ENCODE data around the gene TMCC2. TPM values are rescaled to one million over a fixed set of nuclear protein-coding genes. Genes with fewer than 3 reads are reported as not detected.

TMCC2 gene
- polyA plus RNA-seq, 3 donors, result 0.16 to 0.27 TPM; not detected in 1

DNA sequence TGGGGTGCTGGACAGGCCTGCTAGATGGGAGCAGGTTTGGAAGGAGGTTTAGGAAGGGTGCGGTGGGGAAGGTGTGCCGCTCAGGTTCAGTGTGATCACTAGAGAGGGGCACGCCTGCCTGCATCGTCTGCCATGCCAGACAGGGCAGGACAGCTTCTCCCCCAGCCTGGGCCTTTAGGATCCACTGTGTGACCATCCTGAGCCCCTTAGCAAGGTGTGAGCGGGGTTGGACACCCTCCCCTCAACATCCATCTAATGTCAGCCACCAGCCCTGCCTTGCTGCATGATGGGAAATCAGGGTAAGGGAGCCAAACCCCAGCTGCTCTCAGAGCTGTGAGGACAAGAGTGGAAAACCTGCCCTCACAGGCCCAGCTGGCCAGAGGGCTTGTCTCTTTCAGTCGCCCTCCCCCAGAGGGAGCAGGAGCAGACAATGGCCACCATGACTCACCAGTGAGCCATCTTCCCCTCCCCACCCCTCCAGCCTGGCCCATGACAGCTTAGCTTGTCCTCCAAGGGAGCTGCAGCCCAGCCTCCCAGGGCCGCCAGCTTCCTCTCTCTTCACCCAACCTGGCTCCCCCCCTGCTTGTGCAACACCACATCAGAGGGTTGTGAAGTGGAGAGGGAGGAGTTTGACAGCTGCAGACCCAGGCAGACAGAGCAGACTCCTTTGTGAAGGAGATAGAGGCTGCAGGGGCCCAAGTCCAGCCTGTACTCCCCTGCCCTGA, 56.8 kb downstream of the TMCC2 start:
- H3K36me3 ChIP-seq (replicated peaks in 1 of 2; ENCODE audit: control insufficient read depth in 1 of 2, insufficient read depth in 2 of 2, low read length in 2 of 2), result no peaks in the 10 kb centered on the region
- H3K9me3 ChIP-seq (replicated peaks in 1 of 2; ENCODE audit: control insufficient read depth in 1 of 2, insufficient read depth in 1 of 2, low read length in 2 of 2), result no peaks in the 10 kb centered on the region
- Mint-ChIP-seq H3K9me3 (peaks cover 0 to 3% (median 0%) of the 10 kb centered on the region in 7 donors), H3K27me3 (ENCODE audit: low read depth in 3 of 3) (peaks cover 1 to 7% (median 2%) of the 10 kb centered on the region in 3 donors), H3K27ac (peak overlapping the region; percentile 96 to 99 (median 98)), H3K36me3 (peaks cover 0 to 2% of the 10 kb centered on the region in 2 donors), H3K4me3 (peak overlapping the region; percentile 52 to 73), H3K4me1 (peaks cover 67% of the 10 kb centered on the region)
- peaks cover 61 to 63% of the 10 kb centered on the region in 2 donors for H3K4me1 ChIP-seq (ENCODE audit: control insufficient read depth in 1 of 2, insufficient read depth in 2 of 2, low read length in 2 of 2)
- TF ChIP-seq, protein P1, sequence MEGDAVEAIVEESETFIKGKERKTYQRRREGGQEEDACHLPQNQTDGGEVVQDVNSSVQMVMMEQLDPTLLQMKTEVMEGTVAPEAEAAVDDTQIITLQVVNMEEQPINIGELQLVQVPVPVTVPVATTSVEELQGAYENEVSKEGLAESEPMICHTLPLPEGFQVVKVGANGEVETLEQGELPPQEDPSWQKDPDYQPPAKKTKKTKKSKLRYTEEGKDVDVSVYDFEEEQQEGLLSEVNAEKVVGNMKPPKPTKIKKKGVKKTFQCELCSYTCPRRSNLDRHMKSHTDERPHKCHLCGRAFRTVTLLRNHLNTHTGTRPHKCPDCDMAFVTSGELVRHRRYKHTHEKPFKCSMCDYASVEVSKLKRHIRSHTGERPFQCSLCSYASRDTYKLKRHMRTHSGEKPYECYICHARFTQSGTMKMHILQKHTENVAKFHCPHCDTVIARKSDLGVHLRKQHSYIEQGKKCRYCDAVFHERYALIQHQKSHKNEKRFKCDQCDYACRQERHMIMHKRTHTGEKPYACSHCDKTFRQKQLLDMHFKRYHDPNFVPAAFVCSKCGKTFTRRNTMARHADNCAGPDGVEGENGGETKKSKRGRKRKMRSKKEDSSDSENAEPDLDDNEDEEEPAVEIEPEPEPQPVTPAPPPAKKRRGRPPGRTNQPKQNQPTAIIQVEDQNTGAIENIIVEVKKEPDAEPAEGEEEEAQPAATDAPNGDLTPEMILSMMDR (IDR thresholded peaks at IDR 0.05), result peak; percentile 6
- H3K79me2 ChIP-seq (ENCODE audit: insufficient read depth, low read length), result peaks cover 5% of the 10 kb centered on the region
- 88% methylated on average over 4 of the region's 7 CpGs for WGBS (ENCODE audit: insufficient coverage)
- H2AFZ ChIP-seq (ENCODE audit: insufficient read depth, low read depth, low read length, poor library complexity, severe bottlenecking), result peak overlapping the region; percentile 57
- peak overlapping the region; percentile 61 for H3K9ac ChIP-seq (ENCODE audit: insufficient read depth, low read length, poor library complexity, severe bottlenecking)
- DNase-seq, result peak; percentile 99
- no peaks in the 10 kb centered on the region for H4K20me1 ChIP-seq (ENCODE audit: insufficient read depth, low read length)
- H3K4me3 ChIP-seq (replicated peaks in 1 of 3; ENCODE audit: low read depth in 2 of 3, low read length in 3 of 3), result peak overlapping the region in 1 of 3 experiments; percentile 64
- peak overlapping the region; percentile 67 for H3K4me2 ChIP-seq (replicated peaks; ENCODE audit: extremely low read depth, low read length, poor library complexity, severe bottlenecking)
- H3K27me3 ChIP-seq (ENCODE audit: control insufficient read depth in 2 of 2, insufficient read depth in 2 of 2, low read length in 2 of 2), result no peaks in the 10 kb centered on the region
- intact Hi-C loops (cut with micrococcal nuclease), result loop anchor here (2.0 to 5.0 kb wide), 2 partner anchors 34 to 38 kb away; partner anchors contain the start of gene NUAK2 (in 1 of the 2)
- H3K27ac ChIP-seq (ENCODE audit: low read depth in 1 of 2, low read length in 2 of 2), result peak overlapping the region; percentile 81 to 93

DNA sequence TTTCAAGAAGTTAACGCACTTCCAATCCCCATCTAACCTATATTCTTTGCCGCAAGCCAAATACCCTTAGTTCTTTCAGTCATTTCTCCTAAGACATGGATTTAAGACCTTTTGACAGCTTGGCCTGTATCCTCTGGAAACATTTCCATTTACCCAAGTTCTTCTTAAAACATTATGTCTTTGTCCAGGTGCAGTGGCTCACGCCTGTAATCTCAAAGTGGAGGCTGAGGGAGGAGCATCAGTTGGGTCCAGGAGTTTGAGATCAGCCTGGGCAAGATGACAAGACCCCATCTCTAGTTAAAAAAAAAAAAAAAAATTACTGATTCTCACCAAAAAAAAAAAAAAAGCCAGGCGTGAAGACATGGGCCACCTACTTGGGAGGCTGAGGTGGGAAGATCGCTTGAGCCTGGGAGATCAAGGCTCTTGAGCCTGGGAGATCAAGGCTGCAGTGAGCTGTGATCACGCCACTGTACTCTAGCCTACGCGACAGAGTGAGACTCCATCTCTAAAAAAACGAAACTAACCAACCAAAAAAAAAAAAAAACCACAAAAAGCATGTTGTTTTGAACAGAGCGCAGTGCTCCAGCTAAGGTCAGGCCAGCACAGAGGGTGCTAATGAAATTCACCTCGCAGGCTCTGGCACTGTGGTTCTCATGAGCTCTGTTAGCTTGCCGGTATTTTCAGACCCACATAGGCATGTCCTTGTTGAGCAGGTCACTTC, 57.8 kb downstream of the TMCC2 start:
- Histone ChIP-seq H3K4me1 (ENCODE audit: control insufficient read depth in 1 of 2, insufficient read depth in 2 of 2, low read length in 2 of 2) (peaks cover 61 to 66% of the 10 kb centered on the region in 2 donors), H3K4me2 (replicated peaks; ENCODE audit: extremely low read depth, low read length, poor library complexity, severe bottlenecking) (peak overlapping the region; percentile 67), H3K9me3 (replicated peaks in 1 of 2; ENCODE audit: control insufficient read depth in 1 of 2, insufficient read depth in 1 of 2, low read length in 2 of 2) (no peaks in the 10 kb centered on the region), H3K27me3 (ENCODE audit: control insufficient read depth in 2 of 2, insufficient read depth in 2 of 2, low read length in 2 of 2) (no peaks in the 10 kb centered on the region), H4K20me1 (ENCODE audit: insufficient read depth, low read length) (no peaks in the 10 kb centered on the region), H3K4me3 (replicated peaks in 1 of 3; ENCODE audit: low read depth in 2 of 3, low read length in 3 of 3) (peak overlapping the region in 1 of 3 experiments; percentile 64), H3K27ac (ENCODE audit: low read depth in 1 of 2, low read length in 2 of 2) (peak overlapping the region; percentile 81 to 93), H2AFZ (ENCODE audit: insufficient read depth, low read depth, low read length, poor library complexity, severe bottlenecking) (peak overlapping the region; percentile 18), H3K36me3 (replicated peaks in 1 of 2; ENCODE audit: control insufficient read depth in 1 of 2, insufficient read depth in 2 of 2, low read length in 2 of 2) (no peaks in the 10 kb centered on the region), H3K9ac (ENCODE audit: insufficient read depth, low read length, poor library complexity, severe bottlenecking) (peak overlapping the region; percentile 15), H3K79me2 (ENCODE audit: insufficient read depth, low read length) (peaks cover 5% of the 10 kb centered on the region)
- TF ChIP-seq, protein P1 (IDR thresholded peaks at IDR 0.05), result no peak
- Mint-ChIP-seq H3K9me3 (peaks cover 0 to 3% (median 0%) of the 10 kb centered on the region in 7 donors), H3K27ac (peak overlapping the region; percentile 96 to 99 (median 98)), H3K4me3 (peak overlapping the region; percentile 61 to 73), H3K36me3 (peaks cover 0 to 2% of the 10 kb centered on the region in 2 donors), H3K27me3 (ENCODE audit: low read depth in 3 of 3) (peaks cover 2 to 4% (median 3%) of the 10 kb centered on the region in 3 donors), H3K4me1 (peaks cover 69% of the 10 kb centered on the region)
- 13% methylated on average over 5 of the region's 12 CpGs for WGBS (ENCODE audit: insufficient coverage)
- DNase-seq, result peak; percentile 20 to 38 (median 36)
- intact Hi-C loops (cut with micrococcal nuclease), result loop anchor here (2.0 to 5.0 kb wide), 2 partner anchors 33 to 37 kb away; partner anchors contain the start of gene NUAK2 (in 1 of the 2)
